HepG2 (cell line): ENCODE measurements around the gene CORO1C. TPM values are rescaled to one million over a fixed set of nuclear protein-coding genes. Genes with fewer than 3 reads are reported as not detected.

Experiments used
- ATAC-seq: fragments of 200-7000 bp; cut with Tn5 transposase; 3 replicates; pipeline ENCODE4 v1.9.1; 2020; ENCODE audit warnings: mild to moderate bottlenecking, moderate library complexity
- BruUV-seq: library from RNA; stranded (reverse); fragments of 400-500 nt; replicated peaks from 2 replicates; lab custom pipeline; 2021; lab: Mats Ljungman, UMichigan
- CTCF ChIA-PET: fragments of 300-600 bp; formaldehyde crosslinking; extraction: SDS; loops from one replicate; lab custom pipeline; 2021; ENCODE audit warnings: low total read pairs, inconsistent platforms, low intra/inter-chr PET ratio; lab: Yijun Ruan, JAX
- POLR2A ChIA-PET: fragments of 350-600 bp; sonication (Branson Sonifier 250); formaldehyde crosslinking; loops from one replicate; lab custom pipeline; 2020; ENCODE audit warnings: antibody characterized with exemption, inconsistent platforms; lab: Yijun Ruan, JAX
- DNase-seq: peaks from one replicate; pipeline ENCODE4 v3.0.0-alpha.2; 2015; ENCODE audit warnings: low spot score
- FAIRE-seq: peaks from 3 replicates; lab custom pipeline; 2011; peaks lifted over from hg19 to GRCh38; lab: Jason Lieb, UNC
- H2AFZ ChIP-seq: one replicate; pipeline ENCODE4 v1.6.1; 2011; ENCODE audit warnings: low read length, inconsistent platforms
- H3K27ac ChIP-seq: fragments of 300-600 bp; 3 replicates; pipeline ENCODE4 v1.8.0; 2011; ENCODE audit warnings: mixed run types, mild to moderate bottlenecking, mixed read lengths, low read length, inconsistent platforms; ENCODE audit not compliant: insufficient read depth; ENCODE audit errors: extremely low read length
- H3K27me3 ChIP-seq, 2 experiments: fragments of 200-600 bp in 1 of 2; 2 replicates in 1 of 2; 3 replicates in 1 of 2; pipeline versions ENCODE4 v1.6.0 to v1.8.0; 2011; ENCODE audit warnings: low read length in 2 of 2, mild to moderate bottlenecking in 2 of 2, moderate library complexity in 2 of 2, inconsistent platforms in 1 of 2; ENCODE audit not compliant: insufficient read depth in 2 of 2, control insufficient read depth in 1 of 2
- H3K36me3 ChIP-seq, 2 experiments: fragments of 200-600 bp in 1 of 2; replicated peaks in 1 of 2; 2 replicates in 1 of 2; 3 replicates in 1 of 2; pipeline versions ENCODE4 v1.5.1 to v1.8.0; 2011; ENCODE audit warnings: low read length in 2 of 2, inconsistent platforms in 1 of 2; ENCODE audit not compliant: insufficient read depth in 2 of 2, control insufficient read depth in 1 of 2
- H3K4me1 ChIP-seq: 2 replicates; pipeline ENCODE4 v1.5.1; 2012; ENCODE audit warnings: low read length, inconsistent platforms; ENCODE audit not compliant: insufficient read depth
- H3K4me2 ChIP-seq: 2 replicates; pipeline ENCODE4 v1.6.0; 2011; ENCODE audit warnings: low read depth, low read length, inconsistent platforms
- H3K4me3 ChIP-seq, 3 experiments: fragments of 200-600 bp in 1 of 3; sonication (generic), shearing (Covaris generic) in 1 of 3; replicated peaks in 1 of 3; 2 replicates each; pipeline ENCODE4 v1.5.1; 2011 to 2016; ENCODE audit warnings: low read length in 3 of 3, inconsistent platforms in 2 of 3, low read depth in 2 of 3, mild to moderate bottlenecking in 2 of 3, control low read depth in 1 of 3, mixed read lengths in 1 of 3; ENCODE audit not compliant: insufficient read depth in 1 of 3
- H3K79me2 ChIP-seq: one replicate; pipeline ENCODE4 v1.6.1; 2011; ENCODE audit warnings: low read length, inconsistent platforms; ENCODE audit not compliant: insufficient read depth
- H3K9ac ChIP-seq: 2 replicates; pipeline ENCODE4 v1.6.0; 2011; ENCODE audit warnings: mild to moderate bottlenecking, low read depth, low read length, inconsistent platforms; ENCODE audit not compliant: insufficient read depth
- H3K9me3 ChIP-seq: 2 replicates; pipeline ENCODE4 v1.5.1; 2012; ENCODE audit warnings: mild to moderate bottlenecking, low read length
- H4K20me1 ChIP-seq: 2 replicates; pipeline ENCODE4 v1.6.0; 2011; ENCODE audit warnings: inconsistent platforms, mild to moderate bottlenecking, low read length, moderate library complexity; ENCODE audit not compliant: insufficient read depth
- BRD4 ChIP-seq: sonication (generic); formaldehyde crosslinking; IDR thresholded peaks from 2 replicates; pipeline ENCODE4 v1.4.0; 2020; ENCODE audit warnings: missing genetic modification reagents
- IRF2 ChIP-seq: IDR thresholded peaks from 2 replicates; pipeline ENCODE4 v1.6.1; 2018; ENCODE audit warnings: missing genetic modification reagents, missing compliant biosample characterization
- KMT2B ChIP-seq: IDR thresholded peaks from 2 replicates; pipeline ENCODE4 v1.6.1; 2016; ENCODE audit warnings: missing genetic modification reagents, missing compliant biosample characterization
- MXD4 ChIP-seq: IDR thresholded peaks from 2 replicates; pipeline ENCODE4 v1.6.1; 2016; ENCODE audit warnings: mild to moderate bottlenecking, missing biosample characterization, missing genetic modification reagents
- RBM39 ChIP-seq: fragments of 200-400 bp; formaldehyde crosslinking; IDR thresholded peaks from one replicate; pipeline ENCODE4 v1.6.1; 2018; ENCODE audit warnings: antibody characterized with exemption, mild to moderate bottlenecking, low read depth, low read length; ENCODE audit not compliant: poor library complexity, severe bottlenecking
- SIN3B ChIP-seq: fragments of 150-350 bp; IDR thresholded peaks from 2 replicates; pipeline ENCODE4 v1.6.1; 2014; ENCODE audit warnings: low read length
- ZFYVE20 ChIP-seq: sonication (generic); formaldehyde crosslinking; IDR thresholded peaks from 2 replicates; pipeline ENCODE4 v1.8.0; 2023; ENCODE audit warnings: low read depth, mild to moderate bottlenecking, moderate library complexity, missing genetic modification reagents, borderline replicate concordance
- ZNF33B ChIP-seq: sonication (generic); formaldehyde crosslinking; IDR thresholded peaks from 2 replicates; pipeline ENCODE4 v1.5.1; 2020; ENCODE audit warnings: mild to moderate bottlenecking, missing genetic modification reagents
- ZNF468 ChIP-seq: sonication (generic); formaldehyde crosslinking; IDR thresholded peaks from 2 replicates; pipeline ENCODE4 v1.8.0; 2022; ENCODE audit warnings: mild to moderate bottlenecking, moderate library complexity, missing genetic modification reagents
- ZNF737 ChIP-seq: sonication (generic); formaldehyde crosslinking; IDR thresholded peaks from 2 replicates; pipeline ENCODE4 v1.5.0; 2020; ENCODE audit warnings: missing genetic modification reagents, mild to moderate bottlenecking, borderline replicate concordance
- ZSCAN21 ChIP-seq: sonication (generic); formaldehyde crosslinking; IDR thresholded peaks from 2 replicates; pipeline ENCODE4 v1.8.0; 2022; ENCODE audit warnings: mild to moderate bottlenecking, missing genetic modification reagents, moderate library complexity, borderline replicate concordance
- ZZZ3 ChIP-seq: sonication (generic); formaldehyde crosslinking; IDR thresholded peaks from 2 replicates; pipeline ENCODE4 v1.4.0; 2020; ENCODE audit warnings: missing genetic modification reagents, mild to moderate bottlenecking, borderline replicate concordance
- WGBS: methylation state at CpG from one replicate; pipeline ENCODE4 v1.1.6; 2017; ENCODE audit warnings: low lambda C conversion rate; 5-methylcytosine and 5-hydroxymethylcytosine counted together
- in situ Hi-C: cut with HindIII; loops from 2 replicates; pipeline ENCODE4 v1.10.0; 2017; ENCODE audit warnings: low pct_unique_long_range_greater_than_20kb; ENCODE audit not compliant: extremely low pct_ligation_motif_present
- intact Hi-C: fragments of 100-400 bp; cut with micrococcal nuclease; formaldehyde crosslinking; loops from one replicate; pipeline ENCODE4 v1.10.0; 2022; ENCODE audit not compliant: unreplicated experiment
- polyA plus RNA-seq, 8 experiments: library from polyadenylated mRNA; depleted of rRNA in 3 of 8; stranded (reverse) in 7 of 8; unstranded in 1 of 8; fragments of >200 nt; fragmentation: Illumina TruSeq in 4 of 8; extraction: Trizol in 4 of 8; gene quantifications; 2 replicates each; pipeline versions ENCODE4 v1.2.1 to v1.2.3, GENCODE V29; 2011 to 2016; ENCODE audit warnings: low read depth in 4 of 8, missing spikeins in 1 of 8, mixed read lengths in 1 of 8; ENCODE audit not compliant: insufficient read depth in 1 of 8
- total RNA-seq, 5 experiments: library from RNA; depleted of rRNA; stranded (reverse); fragments of >200 nt; fragmentation: Illumina TruSeq; extraction: Trizol; gene quantifications; 2 replicates each; pipeline ENCODE4 v1.2.3, GENCODE V29; 2016; ENCODE audit warnings: low read depth in 1 of 5
- TF ChIP-seq, protein P1 (sequence below): sonication (generic); formaldehyde crosslinking; IDR thresholded peaks from 2 replicates; pipeline ENCODE4 v1.8.1; 2022; ENCODE audit warnings: low read depth, mild to moderate bottlenecking, missing genetic modification reagents
- TF ChIP-seq, protein P2 (sequence below): IDR thresholded peaks from 2 replicates; pipeline ENCODE4 v1.6.1; 2016; ENCODE audit warnings: mild to moderate bottlenecking
- TF ChIP-seq, protein P3 (sequence below): fragments of 450-650 bp; IDR thresholded peaks from 2 replicates; pipeline ENCODE4 v1.6.1; 2016
- TF ChIP-seq, protein P4 (sequence below): sonication (generic); formaldehyde crosslinking; IDR thresholded peaks from 2 replicates; pipeline ENCODE4 v1.9.0; 2021; ENCODE audit warnings: missing genetic modification reagents, mild to moderate bottlenecking, borderline replicate concordance

Gene CORO1C
- total and polyA plus RNA-seq, 2 of the 13 experiments (the other 11 are each of a cell fraction or from before 2014, with no cell fraction given), result 73.7 to 131 TPM

DNA sequence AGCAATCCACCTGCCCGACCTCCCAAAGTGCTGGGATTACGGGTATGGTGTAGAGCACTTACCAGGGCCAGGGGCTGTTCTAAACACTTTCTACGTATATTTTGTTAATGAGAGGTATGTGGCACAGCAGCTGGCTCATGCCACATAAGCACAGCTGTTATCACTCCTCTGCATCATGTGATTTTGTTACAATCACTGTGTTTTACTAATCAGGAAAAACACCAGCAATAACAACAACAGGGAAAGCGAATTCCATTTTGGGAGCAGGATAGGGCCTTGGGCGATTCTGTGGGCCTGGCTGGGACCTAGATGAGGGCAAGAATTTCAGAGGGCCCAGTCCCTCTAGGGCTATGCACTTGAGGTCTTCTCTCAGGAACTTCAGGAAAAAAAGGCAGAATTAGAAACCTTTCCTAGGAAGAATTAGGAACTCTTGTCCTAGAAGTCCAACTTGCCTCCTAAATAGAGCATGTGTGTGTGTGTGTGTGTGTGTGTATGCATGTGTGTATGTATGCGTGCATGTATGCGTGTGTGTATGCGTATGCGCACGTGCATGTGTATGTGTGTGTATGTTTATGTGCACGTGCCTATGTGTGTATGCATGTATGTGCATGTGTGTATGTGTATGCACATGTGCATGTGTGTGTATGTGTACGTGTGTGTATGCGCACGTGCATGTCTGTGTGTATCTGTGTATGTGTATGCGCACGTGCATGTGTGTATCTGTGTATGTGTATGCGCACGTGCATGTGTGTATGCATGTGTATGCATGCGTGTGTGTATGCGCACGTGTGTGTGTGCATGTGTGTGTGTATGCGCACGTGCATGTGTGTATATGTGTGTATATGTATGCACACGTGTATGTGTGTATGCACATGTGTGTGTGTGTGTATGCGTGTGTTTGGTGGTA, 41.8 kb upstream of the CORO1C start:
- FAIRE-seq, result no peak
- BruUV-seq, result no TSS peak
- intact Hi-C loops, result loop anchor here (5.0 kb wide), 2 partner anchors 41 to 81 kb away; partner anchors contain the start of gene CORO1C
- ChIA-PET POLR2A (no interaction called here), CTCF (no interaction called here)
- in situ Hi-C loops, result no loop called here
- 76% methylated on average over 25 of the region's 25 CpGs for WGBS
- no peaks in the 10 kb centered on the region for H3K9me3 ChIP-seq
- H3K4me3 ChIP-seq, result peak overlapping the region in 1 of 3 experiments; percentile 10; a peak in 2 of 6 replicates
- H3K79me2 ChIP-seq, result no peaks in the 10 kb centered on the region
- no peaks in the 10 kb centered on the region for H3K27me3 ChIP-seq
- H3K36me3 ChIP-seq, result no peaks in the 10 kb centered on the region
- no peak for DNase-seq
- H3K4me1 ChIP-seq, result peaks cover 73% of the 10 kb centered on the region
- ATAC-seq, result no peak
- H3K27ac ChIP-seq, result peak overlapping the region; percentile 41
- H2AFZ ChIP-seq, result no peak overlapping the region
- no peaks in the 10 kb centered on the region for H4K20me1 ChIP-seq
- peak overlapping the region; percentile 99 for H3K4me2 ChIP-seq
- H3K9ac ChIP-seq, result peak overlapping the region; percentile 37; the same call in 1 of the 2 replicates
- no peak for TF ChIP-seq KMT2B (CRISPR knock-in tag)
- TF ChIP-seq, protein P1, sequence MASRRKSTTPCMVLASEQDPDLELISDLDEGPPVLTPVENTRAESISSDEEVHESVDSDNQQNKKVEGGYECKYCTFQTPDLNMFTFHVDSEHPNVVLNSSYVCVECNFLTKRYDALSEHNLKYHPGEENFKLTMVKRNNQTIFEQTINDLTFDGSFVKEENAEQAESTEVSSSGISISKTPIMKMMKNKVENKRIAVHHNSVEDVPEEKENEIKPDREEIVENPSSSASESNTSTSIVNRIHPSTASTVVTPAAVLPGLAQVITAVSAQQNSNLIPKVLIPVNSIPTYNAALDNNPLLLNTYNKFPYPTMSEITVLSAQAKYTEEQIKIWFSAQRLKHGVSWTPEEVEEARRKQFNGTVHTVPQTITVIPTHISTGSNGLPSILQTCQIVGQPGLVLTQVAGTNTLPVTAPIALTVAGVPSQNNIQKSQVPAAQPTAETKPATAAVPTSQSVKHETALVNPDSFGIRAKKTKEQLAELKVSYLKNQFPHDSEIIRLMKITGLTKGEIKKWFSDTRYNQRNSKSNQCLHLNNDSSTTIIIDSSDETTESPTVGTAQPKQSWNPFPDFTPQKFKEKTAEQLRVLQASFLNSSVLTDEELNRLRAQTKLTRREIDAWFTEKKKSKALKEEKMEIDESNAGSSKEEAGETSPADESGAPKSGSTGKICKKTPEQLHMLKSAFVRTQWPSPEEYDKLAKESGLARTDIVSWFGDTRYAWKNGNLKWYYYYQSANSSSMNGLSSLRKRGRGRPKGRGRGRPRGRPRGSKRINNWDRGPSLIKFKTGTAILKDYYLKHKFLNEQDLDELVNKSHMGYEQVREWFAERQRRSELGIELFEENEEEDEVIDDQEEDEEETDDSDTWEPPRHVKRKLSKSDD (CRISPR knock-in tag), result 0 out of 2 replicates have a peak, but pooled peaks have one; percentile 19
- TF ChIP-seq, protein P2, sequence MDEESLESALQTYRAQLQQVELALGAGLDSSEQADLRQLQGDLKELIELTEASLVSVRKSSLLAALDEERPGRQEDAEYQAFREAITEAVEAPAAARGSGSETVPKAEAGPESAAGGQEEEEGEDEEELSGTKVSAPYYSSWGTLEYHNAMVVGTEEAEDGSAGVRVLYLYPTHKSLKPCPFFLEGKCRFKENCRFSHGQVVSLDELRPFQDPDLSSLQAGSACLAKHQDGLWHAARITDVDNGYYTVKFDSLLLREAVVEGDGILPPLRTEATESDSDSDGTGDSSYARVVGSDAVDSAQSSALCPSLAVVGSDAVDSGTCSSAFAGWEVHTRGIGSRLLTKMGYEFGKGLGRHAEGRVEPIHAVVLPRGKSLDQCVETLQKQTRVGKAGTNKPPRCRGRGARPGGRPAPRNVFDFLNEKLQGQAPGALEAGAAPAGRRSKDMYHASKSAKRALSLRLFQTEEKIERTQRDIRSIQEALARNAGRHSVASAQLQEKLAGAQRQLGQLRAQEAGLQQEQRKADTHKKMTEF (CRISPR knock-in tag), result no peak
- no peak for TF ChIP-seq ZNF737 (CRISPR knock-in tag)
- TF ChIP-seq, protein P3, sequence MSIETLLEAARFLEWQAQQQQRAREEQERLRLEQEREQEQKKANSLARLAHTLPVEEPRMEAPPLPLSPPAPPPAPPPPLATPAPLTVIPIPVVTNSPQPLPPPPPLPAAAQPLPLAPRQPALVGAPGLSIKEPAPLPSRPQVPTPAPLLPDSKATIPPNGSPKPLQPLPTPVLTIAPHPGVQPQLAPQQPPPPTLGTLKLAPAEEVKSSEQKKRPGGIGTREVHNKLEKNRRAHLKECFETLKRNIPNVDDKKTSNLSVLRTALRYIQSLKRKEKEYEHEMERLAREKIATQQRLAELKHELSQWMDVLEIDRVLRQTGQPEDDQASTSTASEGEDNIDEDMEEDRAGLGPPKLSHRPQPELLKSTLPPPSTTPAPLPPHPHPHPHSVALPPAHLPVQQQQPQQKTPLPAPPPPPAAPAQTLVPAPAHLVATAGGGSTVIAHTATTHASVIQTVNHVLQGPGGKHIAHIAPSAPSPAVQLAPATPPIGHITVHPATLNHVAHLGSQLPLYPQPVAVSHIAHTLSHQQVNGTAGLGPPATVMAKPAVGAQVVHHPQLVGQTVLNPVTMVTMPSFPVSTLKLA, result peak; percentile 97
- TF ChIP-seq ZNF468 (CRISPR knock-in tag), result peak; percentile 68; the same call in 1 of the 2 replicates
- TF ChIP-seq RBM39, result no peak
- TF ChIP-seq ZNF33B (CRISPR knock-in tag), result no peak
- TF ChIP-seq BRD4 (CRISPR knock-in tag), result 0 out of 2 replicates have a peak, but pooled peaks have one; percentile 11
- no peak for TF ChIP-seq SIN3B
- TF ChIP-seq ZSCAN21 (CRISPR knock-in tag), result 0 out of 2 replicates have a peak, but pooled peaks have one; percentile 74
- no peak for TF ChIP-seq IRF2
- no peak for TF ChIP-seq ZFYVE20
- no peak for TF ChIP-seq ZZZ3 (CRISPR knock-in tag)
- TF ChIP-seq, protein P4, sequence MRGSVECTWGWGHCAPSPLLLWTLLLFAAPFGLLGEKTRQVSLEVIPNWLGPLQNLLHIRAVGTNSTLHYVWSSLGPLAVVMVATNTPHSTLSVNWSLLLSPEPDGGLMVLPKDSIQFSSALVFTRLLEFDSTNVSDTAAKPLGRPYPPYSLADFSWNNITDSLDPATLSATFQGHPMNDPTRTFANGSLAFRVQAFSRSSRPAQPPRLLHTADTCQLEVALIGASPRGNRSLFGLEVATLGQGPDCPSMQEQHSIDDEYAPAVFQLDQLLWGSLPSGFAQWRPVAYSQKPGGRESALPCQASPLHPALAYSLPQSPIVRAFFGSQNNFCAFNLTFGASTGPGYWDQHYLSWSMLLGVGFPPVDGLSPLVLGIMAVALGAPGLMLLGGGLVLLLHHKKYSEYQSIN, result no peak
- TF ChIP-seq MXD4 (CRISPR knock-in tag), result no peak
